Suprapubic skin (tissue), 4 donors: ENCODE results near the gene HOXB5. TPM values are rescaled to one million over a fixed set of nuclear protein-coding genes. Genes with fewer than 3 reads are reported as not detected.

Source experiments
- DNase-seq, 2 donors: peaks; one replicate each; pipeline ENCODE4 v3.0.0-alpha.2; 2019; ENCODE audit warnings: low spot score in 2 of 2
- H3K27ac ChIP-seq: fragments of 200-600 bp; sonication (generic); one replicate; pipeline ENCODE4 v1.5.1; 2019
- H3K27me3 ChIP-seq: fragments of 200-600 bp; sonication (generic); one replicate; pipeline ENCODE4 v1.5.1; 2019
- H3K36me3 ChIP-seq: fragments of 200-600 bp; sonication (generic); one replicate; pipeline ENCODE4 v1.5.1; 2019
- H3K4me1 ChIP-seq: fragments of 200-600 bp; sonication (generic); one replicate; pipeline ENCODE4 v1.5.1; 2019
- H3K4me3 ChIP-seq: fragments of 200-600 bp; sonication (generic); one replicate; pipeline ENCODE4 v1.5.1; 2019; ENCODE audit warnings: mild to moderate bottlenecking
- H3K9me3 ChIP-seq: fragments of 200-600 bp; sonication (generic); one replicate; pipeline ENCODE4 v1.5.1; 2019
- EP300 ChIP-seq: sonication (generic); formaldehyde crosslinking; IDR thresholded peaks from one replicate; pipeline ENCODE4 v1.6.1; 2017; ENCODE audit warnings: antibody characterized with exemption
- POLR2A ChIP-seq, 2 donors: fragments of 450-650 bp; IDR thresholded peaks; one replicate each; pipeline ENCODE4 v1.6.1; 2017; ENCODE audit warnings: antibody characterized with exemption in 2 of 2, mild to moderate bottlenecking in 2 of 2, moderate library complexity in 2 of 2
- POLR2AphosphoS5 ChIP-seq, 3 donors: sonication (generic); formaldehyde crosslinking; IDR thresholded peaks; one replicate each; pipeline ENCODE4 v1.6.1; 2017; ENCODE audit warnings: antibody characterized with exemption in 3 of 3
- WGBS: methylation state at CpG from one replicate; pipeline ENCODE4 v1.1.5; 2018; 5-methylcytosine and 5-hydroxymethylcytosine counted together
- total RNA-seq, 4 donors: library from RNA; depleted of rRNA; stranded (reverse); fragments of >200 nt; gene quantifications; one replicate each; pipeline ENCODE4 v1.1.0, GENCODE V29; 2016
- TF ChIP-seq, protein P1 (sequence below), 2 donors: fragments of 200-600 bp in 1 of 2; fragments of 450-650 bp in 1 of 2; sonication (generic) in 1 of 2; IDR thresholded peaks; one replicate each; pipeline ENCODE4 v1.5.1; 2016 to 2019; ENCODE audit warnings: antibody characterized with exemption in 2 of 2, mild to moderate bottlenecking in 1 of 2, moderate library complexity in 1 of 2

HOXB5 gene
- total RNA-seq, 4 donors from 2014 or later: 0.72 to 0.80 TPM; not detected in 2

- 94% methylated on average over 1 of the region's 1 CpG for WGBS
- no peak for DNase-seq
- peaks cover 4% of the 10 kb centered on the region for H3K27me3 ChIP-seq
- peak overlapping the region; percentile 79 for H3K4me3 ChIP-seq
- H3K9me3 ChIP-seq: no peaks in the 10 kb centered on the region
- peaks cover 71% of the 10 kb centered on the region for H3K4me1 ChIP-seq
- no peak for TF ChIP-seq POLR2AphosphoS5 (IDR thresholded peaks at IDR 0.05)
- TF ChIP-seq POLR2A (IDR thresholded peaks at IDR 0.05): no peak
- no peak for TF ChIP-seq EP300
- TF ChIP-seq, protein P1, sequence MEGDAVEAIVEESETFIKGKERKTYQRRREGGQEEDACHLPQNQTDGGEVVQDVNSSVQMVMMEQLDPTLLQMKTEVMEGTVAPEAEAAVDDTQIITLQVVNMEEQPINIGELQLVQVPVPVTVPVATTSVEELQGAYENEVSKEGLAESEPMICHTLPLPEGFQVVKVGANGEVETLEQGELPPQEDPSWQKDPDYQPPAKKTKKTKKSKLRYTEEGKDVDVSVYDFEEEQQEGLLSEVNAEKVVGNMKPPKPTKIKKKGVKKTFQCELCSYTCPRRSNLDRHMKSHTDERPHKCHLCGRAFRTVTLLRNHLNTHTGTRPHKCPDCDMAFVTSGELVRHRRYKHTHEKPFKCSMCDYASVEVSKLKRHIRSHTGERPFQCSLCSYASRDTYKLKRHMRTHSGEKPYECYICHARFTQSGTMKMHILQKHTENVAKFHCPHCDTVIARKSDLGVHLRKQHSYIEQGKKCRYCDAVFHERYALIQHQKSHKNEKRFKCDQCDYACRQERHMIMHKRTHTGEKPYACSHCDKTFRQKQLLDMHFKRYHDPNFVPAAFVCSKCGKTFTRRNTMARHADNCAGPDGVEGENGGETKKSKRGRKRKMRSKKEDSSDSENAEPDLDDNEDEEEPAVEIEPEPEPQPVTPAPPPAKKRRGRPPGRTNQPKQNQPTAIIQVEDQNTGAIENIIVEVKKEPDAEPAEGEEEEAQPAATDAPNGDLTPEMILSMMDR (IDR thresholded peaks at IDR 0.05): no peak
- H3K27ac ChIP-seq: peak overlapping the region; percentile 93
- H3K36me3 ChIP-seq: peaks cover 5% of the 10 kb centered on the region
These were observed 48.0 kb downstream of the HOXB5 start for GRCh38 chr17:48545539-48545938.

DNA sequence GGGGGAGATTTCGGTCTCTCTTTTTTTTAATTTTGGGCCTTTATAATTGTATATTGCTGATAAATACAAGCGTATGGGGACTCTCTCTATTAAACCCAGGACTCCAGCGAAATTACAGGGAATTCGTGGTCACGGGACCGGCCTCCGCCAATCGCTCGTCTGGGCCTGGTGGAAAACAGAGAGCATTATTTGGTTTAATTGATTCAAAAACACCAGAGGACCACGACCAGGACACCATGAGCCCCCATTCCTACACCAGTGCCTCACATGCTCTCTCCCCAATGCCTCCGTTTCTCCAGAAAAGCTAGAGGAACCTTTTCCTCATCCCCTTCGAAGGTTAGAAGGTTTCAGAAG, 48.6 kb downstream of the HOXB5 start, which contains the start of gene HOXB2:
HOXB2 (minus strand) TSS at position 88 of the 354 bp plus-strand sequence. CDS start 198 bp downstream, outside the sequence.
- Histone ChIP-seq H3K36me3 (no peaks in the 10 kb centered on the region), H3K4me3 (peak within 1 kb of the TSS; percentile 79), H3K27ac (peak within 1 kb of the TSS; percentile 93), H3K4me1 (peaks cover 72% of the 10 kb centered on the region), H3K27me3 (peaks cover 4% of the 10 kb centered on the region), H3K9me3 (no peaks in the 10 kb centered on the region)
- no peak for TF ChIP-seq POLR2AphosphoS5 (IDR thresholded peaks at IDR 0.05)
- no peak for TF ChIP-seq POLR2A (IDR thresholded peaks at IDR 0.05)
- TF ChIP-seq, protein P1 (IDR thresholded peaks at IDR 0.05): no peak
- TF ChIP-seq EP300: no peak
- DNase-seq: no peak
- 55% methylated on average over 12 of the region's 12 CpGs for WGBS

- 5% methylated on average over 38 of the region's 38 CpGs for WGBS
- Histone ChIP-seq H3K27ac (peak overlapping the region; percentile 93), H3K4me1 (peaks cover 72% of the 10 kb centered on the region), H3K9me3 (no peaks in the 10 kb centered on the region), H3K36me3 (no peaks in the 10 kb centered on the region), H3K27me3 (peaks cover 4% of the 10 kb centered on the region), H3K4me3 (peak overlapping the region; percentile 79)
- TF ChIP-seq, protein P1 (IDR thresholded peaks at IDR 0.05): no peak
- no peak for TF ChIP-seq EP300
- no peak for TF ChIP-seq POLR2A (IDR thresholded peaks at IDR 0.05)
- no peak for TF ChIP-seq POLR2AphosphoS5 (IDR thresholded peaks at IDR 0.05)
- peak; percentile 89 to 93 for DNase-seq
These were observed 49.1 kb downstream of the HOXB5 start for GRCh38 chr17:48544349-48545021.

- Histone ChIP-seq H3K27ac (peak overlapping the region; percentile 93), H3K36me3 (no peaks in the 10 kb centered on the region), H3K4me1 (peaks cover 69% of the 10 kb centered on the region), H3K27me3 (peaks cover 4% of the 10 kb centered on the region), H3K4me3 (peak overlapping the region; percentile 79), H3K9me3 (no peaks in the 10 kb centered on the region)
- no peak for DNase-seq
- no peak for TF ChIP-seq POLR2A (IDR thresholded peaks at IDR 0.05)
- TF ChIP-seq, protein P1 (IDR thresholded peaks at IDR 0.05): no peak
- TF ChIP-seq EP300: no peak
- TF ChIP-seq POLR2AphosphoS5 (IDR thresholded peaks at IDR 0.05): no peak
- WGBS: 4% methylated on average over 20 of the region's 20 CpGs
These were observed 49.7 kb downstream of the HOXB5 start for GRCh38 chr17:48543854-48544348.

DNA sequence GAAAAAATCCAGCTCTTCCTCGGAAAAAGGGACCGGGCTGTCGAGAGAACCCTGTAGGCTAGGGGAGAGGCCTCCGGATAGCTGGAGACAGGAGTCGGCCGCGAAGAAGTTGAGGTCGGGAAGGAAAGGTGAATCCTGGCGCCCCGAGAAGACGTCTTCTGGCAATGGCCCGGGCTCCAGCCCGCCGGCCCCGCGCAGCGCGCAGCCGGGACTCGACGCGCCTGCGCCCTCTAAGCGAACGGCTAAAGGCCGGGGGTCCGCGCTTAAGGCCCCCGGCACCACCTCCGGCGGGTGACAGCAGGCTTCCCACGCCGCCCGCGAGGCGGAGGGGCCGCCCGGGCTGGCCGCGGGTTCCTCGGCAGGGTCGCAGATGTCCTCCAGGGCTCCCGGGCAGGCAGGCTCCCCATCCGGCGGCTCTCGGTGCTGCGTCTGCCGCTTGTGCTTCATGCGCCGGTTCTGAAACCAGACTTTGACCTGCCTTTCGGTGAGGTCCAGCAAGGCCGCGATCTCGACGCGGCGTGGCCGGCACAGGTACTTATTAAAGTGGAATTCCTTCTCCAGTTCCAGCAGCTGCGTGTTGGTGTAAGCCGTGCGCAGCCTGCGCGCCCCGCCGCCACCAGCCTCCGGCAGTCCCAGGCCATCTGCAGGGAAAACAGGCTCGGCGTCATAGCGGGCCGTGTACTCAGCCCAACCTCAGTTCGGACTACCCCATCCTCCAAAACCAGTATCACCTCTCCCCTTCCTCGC, 50.3 kb downstream of the HOXB5 start:
- Histone ChIP-seq H3K27me3 (peaks cover 4% of the 10 kb centered on the region), H3K9me3 (no peaks in the 10 kb centered on the region), H3K27ac (peak overlapping the region; percentile 93), H3K4me3 (peak overlapping the region; percentile 79), H3K36me3 (no peaks in the 10 kb centered on the region), H3K4me1 (peaks cover 65% of the 10 kb centered on the region)
- under 1% methylated on average over 36 of the region's 72 CpGs for WGBS
- no peak for DNase-seq
- TF ChIP-seq POLR2A (IDR thresholded peaks at IDR 0.05): no peak
- peak in 1 of 3 donors; percentile 44 for TF ChIP-seq POLR2AphosphoS5 (IDR thresholded peaks at IDR 0.05)
- TF ChIP-seq EP300: no peak
- TF ChIP-seq, protein P1 (IDR thresholded peaks at IDR 0.05): peak in 1 of 2 donors; percentile 21
